ENCODE data around the gene FOXE3. TPM values are rescaled to one million over a fixed set of nuclear protein-coding genes. Genes with fewer than 3 reads are reported as not detected.

The FOXE3 gene
- total RNA-seq, 4 donors from 2014 or later = not detected

DNA sequence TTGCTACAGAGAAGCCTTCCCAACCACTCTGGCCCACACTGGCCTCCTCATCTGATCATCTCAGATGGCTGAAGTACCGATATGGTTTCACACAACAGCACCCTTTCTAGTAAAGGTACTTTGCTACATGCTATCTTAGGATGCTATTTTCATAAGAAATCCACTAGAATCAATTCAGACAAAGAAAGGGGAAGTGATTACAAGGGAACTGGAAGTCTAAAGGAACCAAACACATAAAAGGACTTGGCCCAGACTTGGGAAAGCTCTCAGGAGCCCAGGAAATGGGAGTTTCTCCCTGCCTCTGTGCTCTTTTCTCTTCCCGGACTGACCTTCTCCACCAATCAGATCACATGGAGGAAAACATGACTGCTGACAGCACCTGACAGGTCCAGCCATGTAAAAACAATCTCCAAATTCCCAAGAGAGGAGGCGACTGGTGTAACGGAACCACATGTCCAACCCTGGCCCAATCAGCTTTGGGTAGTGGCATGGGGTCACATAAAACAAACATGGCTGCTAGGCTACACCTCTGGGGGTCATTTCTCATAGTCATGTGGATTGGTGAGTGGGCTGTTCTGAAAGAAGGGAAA lies 12.7 kb upstream of the FOXE3 start:
- DNase-seq = no peak

DNA sequence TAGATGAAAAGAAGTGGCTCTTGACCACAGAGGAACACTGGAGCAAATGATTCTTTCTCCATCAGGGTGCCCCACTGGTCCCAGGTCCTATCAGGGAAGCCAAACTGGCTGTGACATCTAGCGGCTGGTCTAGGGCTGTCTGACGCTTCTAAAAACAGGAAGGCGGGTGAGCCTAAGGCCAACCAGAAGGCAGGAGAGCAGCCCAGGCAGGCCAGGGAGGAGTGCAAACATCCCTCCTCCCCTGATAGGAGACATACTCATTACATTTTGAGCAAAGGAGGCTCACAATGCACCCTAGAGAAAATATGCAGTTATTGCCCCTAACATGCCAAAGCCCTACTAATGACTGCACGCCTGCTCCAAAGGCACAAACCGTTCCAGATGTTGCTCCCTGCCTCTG lies 10.4 kb upstream of the FOXE3 start:
- no peak overlapping the region for H3K4me3 ChIP-seq
- in situ Hi-C loops (cut with MboI; ENCODE audit: low sequenced_read_pairs in 4 of 4) (loop anchor here in 1 of 4 donors (25.0 kb wide), 1 partner anchor 218 kb away; the partner anchor contains the start of gene PDZK1IP1), intact Hi-C loops (cut with DNase I; ENCODE audit: low total_unique reads) (no loop called here)
- no peaks in the 10 kb centered on the region for H3K9me3 ChIP-seq
- H3K27ac ChIP-seq = no peak overlapping the region
- no peaks in the 10 kb centered on the region for H3K36me3 ChIP-seq
- H3K27me3 ChIP-seq = peaks cover 0 to 4% (median 2%) of the 10 kb centered on the region in 3 donors
- no peak for ATAC-seq
- TF ChIP-seq POLR2A (IDR thresholded peaks at IDR 0.05) = no peak
- TF ChIP-seq, protein P1, sequence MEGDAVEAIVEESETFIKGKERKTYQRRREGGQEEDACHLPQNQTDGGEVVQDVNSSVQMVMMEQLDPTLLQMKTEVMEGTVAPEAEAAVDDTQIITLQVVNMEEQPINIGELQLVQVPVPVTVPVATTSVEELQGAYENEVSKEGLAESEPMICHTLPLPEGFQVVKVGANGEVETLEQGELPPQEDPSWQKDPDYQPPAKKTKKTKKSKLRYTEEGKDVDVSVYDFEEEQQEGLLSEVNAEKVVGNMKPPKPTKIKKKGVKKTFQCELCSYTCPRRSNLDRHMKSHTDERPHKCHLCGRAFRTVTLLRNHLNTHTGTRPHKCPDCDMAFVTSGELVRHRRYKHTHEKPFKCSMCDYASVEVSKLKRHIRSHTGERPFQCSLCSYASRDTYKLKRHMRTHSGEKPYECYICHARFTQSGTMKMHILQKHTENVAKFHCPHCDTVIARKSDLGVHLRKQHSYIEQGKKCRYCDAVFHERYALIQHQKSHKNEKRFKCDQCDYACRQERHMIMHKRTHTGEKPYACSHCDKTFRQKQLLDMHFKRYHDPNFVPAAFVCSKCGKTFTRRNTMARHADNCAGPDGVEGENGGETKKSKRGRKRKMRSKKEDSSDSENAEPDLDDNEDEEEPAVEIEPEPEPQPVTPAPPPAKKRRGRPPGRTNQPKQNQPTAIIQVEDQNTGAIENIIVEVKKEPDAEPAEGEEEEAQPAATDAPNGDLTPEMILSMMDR (IDR thresholded peaks at IDR 0.05 in 4 of 5, conservative IDR thresholded peaks at IDR 0.05 in 1 of 5) = no peak
- DNase-seq = no peak
- no peaks in the 10 kb centered on the region for H3K4me1 ChIP-seq

More for the DNA sequence above, 12.7 kb upstream of the FOXE3 start:
- intact Hi-C loops (cut with DNase I; ENCODE audit: low total_unique reads) (no loop called here), in situ Hi-C loops (cut with MboI; ENCODE audit: low sequenced_read_pairs in 4 of 4) (loop anchor here in 1 of 4 donors (25.0 kb wide), 1 partner anchor 216 kb away; the partner anchor contains the start of gene PDZK1IP1)
- Histone ChIP-seq H3K9me3 (no peaks in the 10 kb centered on the region), H3K4me1 (no peaks in the 10 kb centered on the region), H3K27ac (no peak overlapping the region), H3K4me3 (no peak overlapping the region), H3K36me3 (no peaks in the 10 kb centered on the region), H3K27me3 (peaks cover 0 to 12% (median 3%) of the 10 kb centered on the region in 3 donors)
- ATAC-seq = no peak
- TF ChIP-seq, protein P1 (IDR thresholded peaks at IDR 0.05 in 4 of 5, conservative IDR thresholded peaks at IDR 0.05 in 1 of 5) = no peak
- TF ChIP-seq POLR2A (IDR thresholded peaks at IDR 0.05) = no peak

DNA sequence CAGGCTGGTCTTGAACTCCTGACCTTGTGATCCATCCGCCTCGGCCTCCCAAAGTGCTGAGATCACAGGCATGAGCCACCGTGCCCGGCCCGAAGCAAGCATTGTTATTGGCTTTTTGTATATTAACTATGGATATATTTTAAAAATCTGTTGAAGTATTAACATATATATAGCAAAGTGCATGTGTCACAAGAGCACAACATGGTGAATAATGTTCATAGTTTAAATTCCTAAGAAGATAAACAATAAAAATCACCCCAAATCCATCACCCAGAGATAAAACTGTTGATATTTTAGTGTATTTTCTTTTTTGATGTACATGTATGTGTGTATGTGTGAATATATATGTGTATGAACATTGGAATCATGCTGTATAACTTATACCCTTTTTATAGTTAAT lies 9.1 kb upstream of the FOXE3 start:
- Histone ChIP-seq H3K36me3 (no peaks in the 10 kb centered on the region), H3K4me3 (no peak overlapping the region), H3K4me1 (no peaks in the 10 kb centered on the region), H3K9me3 (no peaks in the 10 kb centered on the region), H3K27ac (no peak overlapping the region), H3K27me3 (no peaks in the 10 kb centered on the region)
- TF ChIP-seq, protein P1 (IDR thresholded peaks at IDR 0.05 in 4 of 5, conservative IDR thresholded peaks at IDR 0.05 in 1 of 5) = no peak
- TF ChIP-seq POLR2A (IDR thresholded peaks at IDR 0.05) = no peak
- intact Hi-C loops (cut with DNase I; ENCODE audit: low total_unique reads) (no loop called here), in situ Hi-C loops (cut with MboI; ENCODE audit: low sequenced_read_pairs in 4 of 4) (loop anchor here in 1 of 4 donors (25.0 kb wide), 1 partner anchor 220 kb away; the partner anchor contains the start of gene PDZK1IP1)
- ATAC-seq = no peak
- no peak for DNase-seq

DNA sequence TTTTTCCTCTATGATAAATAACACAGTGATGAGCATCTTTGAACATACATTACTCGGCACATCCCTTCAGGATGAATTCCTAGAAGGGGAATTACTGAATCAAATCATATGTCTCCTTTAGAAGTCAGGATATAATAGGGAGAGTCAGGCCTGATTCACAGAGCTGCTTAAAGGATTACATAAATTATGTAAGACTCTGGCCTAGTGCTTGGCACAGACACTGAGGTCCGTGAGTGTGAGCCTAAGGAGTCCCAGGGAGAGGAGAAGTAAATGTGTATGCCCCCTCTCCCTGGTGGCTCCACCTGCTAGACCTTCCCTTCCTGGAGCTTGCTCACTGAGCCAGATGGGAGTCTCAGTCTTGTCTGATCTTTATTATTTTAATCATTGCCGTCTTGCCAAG lies 8.6 kb upstream of the FOXE3 start:
- TF ChIP-seq, protein P1 (IDR thresholded peaks at IDR 0.05 in 4 of 5, conservative IDR thresholded peaks at IDR 0.05 in 1 of 5) = no peak
- TF ChIP-seq POLR2A (IDR thresholded peaks at IDR 0.05) = no peak
- in situ Hi-C loops (cut with MboI; ENCODE audit: low sequenced_read_pairs in 4 of 4) (loop anchor here in 1 of 4 donors (25.0 kb wide), 1 partner anchor 220 kb away; the partner anchor contains the start of gene PDZK1IP1), intact Hi-C loops (cut with DNase I; ENCODE audit: low total_unique reads) (no loop called here)
- DNase-seq (no peak), ATAC-seq (no peak)
- Histone ChIP-seq H3K36me3 (no peaks in the 10 kb centered on the region), H3K27me3 (peaks cover 0 to 2% (median 0%) of the 10 kb centered on the region in 3 donors), H3K9me3 (no peaks in the 10 kb centered on the region), H3K4me3 (no peak overlapping the region), H3K27ac (no peak overlapping the region), H3K4me1 (no peaks in the 10 kb centered on the region)

Measured in gastrocnemius medialis (tissue), 4 donors.